ENCODE data around the gene LZTS3.
A peak's percentile ranks its signal among the peaks of the same experiment; 100 is the strongest.

LZTS3 gene

GRCh38 chr20:3209946-3210317 is 36.6 kb upstream of the LZTS3 start:
- no peak for TF ChIP-seq CTCF (conservative IDR thresholded peaks at IDR 0.05; ENCODE audit: control insufficient read depth, insufficient read depth, low read depth, low read length)
- peak; percentile 20 for DNase-seq (ENCODE audit: low read depth)
- peak overlapping the region; percentile 94 for H3K4me3 ChIP-seq (ENCODE audit: control insufficient read depth, low read depth, low read length)

GRCh38 chr20:3209257-3209945 is 36.1 kb upstream of the LZTS3 start, which contains the start of gene ITPA:
TSS of gene ITPA (plus strand) at chr20:3209498. CDS start at chr20:3209552, 54 bp downstream.
- no peak for TF ChIP-seq CTCF (conservative IDR thresholded peaks at IDR 0.05; ENCODE audit: control insufficient read depth, insufficient read depth, low read depth, low read length)
- peak; percentile 28 for DNase-seq (ENCODE audit: low read depth)
- H3K4me3 ChIP-seq (ENCODE audit: control insufficient read depth, low read depth, low read length), result peak within 1 kb of the TSS; percentile 94

- TF ChIP-seq CTCF (conservative IDR thresholded peaks at IDR 0.05; ENCODE audit: control insufficient read depth, insufficient read depth, low read depth, low read length), result no peak
- DNase-seq (ENCODE audit: low read depth), result peak; percentile 9
- H3K4me3 ChIP-seq (ENCODE audit: control insufficient read depth, low read depth, low read length), result peak overlapping the region; percentile 94
Measured at GRCh38 chr20:3208786-3209256, 35.5 kb upstream of the LZTS3 start.

- no peak for TF ChIP-seq CTCF (conservative IDR thresholded peaks at IDR 0.05; ENCODE audit: control insufficient read depth, insufficient read depth, low read depth, low read length)
- H3K4me3 ChIP-seq (ENCODE audit: control insufficient read depth, low read depth, low read length), result peak within 1 kb of the TSS; percentile 88
- peak; percentile 74 for DNase-seq (ENCODE audit: low read depth)
Measured at GRCh38 chr20:3204124-3204794, 30.9 kb upstream of the LZTS3 start, which contains the start of gene DDRGK1. TSS of gene DDRGK1 (minus strand) at chr20:3204682. CDS start at chr20:3204627, 55 bp downstream.

GRCh38 chr20:3203315-3204123 is 30.2 kb upstream of the LZTS3 start:
- TF ChIP-seq CTCF (conservative IDR thresholded peaks at IDR 0.05; ENCODE audit: control insufficient read depth, insufficient read depth, low read depth, low read length), result no peak
- peak; percentile 25 for DNase-seq (ENCODE audit: low read depth)
- H3K4me3 ChIP-seq (ENCODE audit: control insufficient read depth, low read depth, low read length), result peak overlapping the region; percentile 88

- DNase-seq (ENCODE audit: low read depth), result no peak
- peak overlapping the region; percentile 88 for H3K4me3 ChIP-seq (ENCODE audit: control insufficient read depth, low read depth, low read length)
- no peak for TF ChIP-seq CTCF (conservative IDR thresholded peaks at IDR 0.05; ENCODE audit: control insufficient read depth, insufficient read depth, low read depth, low read length)
Measured at GRCh38 chr20:3202965-3203314, 29.6 kb upstream of the LZTS3 start.

Measured in fibroblast of mammary gland (primary cell).